K562 (cell line): Measurements from ENCODE around the gene EPHX1. TPM values are rescaled to one million over a fixed set of nuclear protein-coding genes. Genes with fewer than 3 reads are reported as not detected.
A peak's percentile ranks its signal among the peaks of the same experiment; 100 is the strongest.

ENCODE experiments used
- ARID2 ChIP-seq: fragments of 450-650 bp; IDR thresholded peaks from 2 replicates; pipeline ENCODE4 v1.6.1; 2017; ENCODE audit warnings: antibody characterized with exemption, mild to moderate bottlenecking
- CGGBP1 ChIP-seq: fragments of 250-450 bp; sonication (Bioruptor Pico); IDR thresholded peaks from 2 replicates; pipeline ENCODE4 v1.9.0; 2021; ENCODE audit warnings: mild to moderate bottlenecking
- CREM ChIP-seq: IDR thresholded peaks from 2 replicates; pipeline ENCODE4 v1.6.1; 2014; ENCODE audit warnings: antibody characterized with exemption, low read depth
- ETV6 ChIP-seq, 3 experiments: fragments of 150-350 bp in 1 of 3; sonication (generic) in 1 of 3; formaldehyde crosslinking in 1 of 3; IDR thresholded peaks; 2 replicates each; pipeline versions ENCODE4 v1.6.1 to v1.8.0; 2014 to 2022; ENCODE audit warnings: borderline replicate concordance in 2 of 3, low read depth in 2 of 3, antibody characterized with exemption in 1 of 3, low read length in 1 of 3, mild to moderate bottlenecking in 1 of 3, missing genetic modification reagents in 1 of 3
- HDAC1 ChIP-seq, 2 experiments: fragments of 450-650 bp; IDR thresholded peaks; 2 replicates each; pipeline ENCODE4 v1.6.1; 2016 to 2017; ENCODE audit warnings: inconsistent platforms in 1 of 2, mild to moderate bottlenecking in 1 of 2, moderate library complexity in 1 of 2
- HINFP ChIP-seq: fragments of 450-650 bp; conservative IDR thresholded peaks from 2 replicates; pipeline ENCODE4 v1.6.1; 2016; ENCODE audit warnings: missing genetic modification characterization, low read depth, mild to moderate bottlenecking, control low read depth, missing compliant biosample characterization
- HNRNPLL ChIP-seq: fragments of 200-400 bp; formaldehyde crosslinking; IDR thresholded peaks from 2 replicates; pipeline ENCODE4 v1.6.1; 2017; ENCODE audit warnings: low read length, low read depth, mild to moderate bottlenecking; ENCODE audit not compliant: poor library complexity, severe bottlenecking
- LEF1 ChIP-seq: fragments of 450-650 bp; IDR thresholded peaks from 2 replicates; pipeline ENCODE4 v1.6.1; 2016; ENCODE audit warnings: mild to moderate bottlenecking
- NFIX ChIP-seq: fragments of 250-450 bp; sonication (Bioruptor Pico); IDR thresholded peaks from 2 replicates; pipeline ENCODE4 v1.4.0; 2020; ENCODE audit warnings: low read depth, mild to moderate bottlenecking, moderate library complexity
- PCBP2 ChIP-seq: fragments of 200-400 bp; formaldehyde crosslinking; IDR thresholded peaks from 2 replicates; pipeline ENCODE4 v1.6.1; 2018; ENCODE audit warnings: low read length, low read depth, mild to moderate bottlenecking, moderate library complexity; ENCODE audit not compliant: poor library complexity, severe bottlenecking
- PHB2 ChIP-seq: fragments of 450-650 bp; IDR thresholded peaks from 2 replicates; pipeline ENCODE4 v1.6.1; 2017; ENCODE audit warnings: low read depth
- RBM25 ChIP-seq: fragments of 200-400 bp; formaldehyde crosslinking; IDR thresholded peaks from 2 replicates; pipeline ENCODE4 v1.6.1; 2018; ENCODE audit warnings: low read length, low read depth, moderate library complexity; ENCODE audit not compliant: severe bottlenecking
- SMAD1 ChIP-seq: fragments of 150-350 bp; IDR thresholded peaks from 2 replicates; pipeline ENCODE4 v1.6.1; 2014; ENCODE audit warnings: low read length, low read depth; ENCODE audit not compliant: partially characterized antibody
- TGIF2 ChIP-seq: sonication (generic); formaldehyde crosslinking; IDR thresholded peaks from 2 replicates; pipeline ENCODE4 v1.8.1; 2022; ENCODE audit warnings: mild to moderate bottlenecking, missing genetic modification reagents, moderate library complexity
- TRIM28 ChIP-seq: fragments of 450-650 bp; IDR thresholded peaks from 2 replicates; pipeline ENCODE4 v1.6.1; 2017
- polyA plus RNA-seq, 8 experiments: library from polyadenylated mRNA; depleted of rRNA in 4 of 8; stranded (reverse) in 5 of 8; unstranded in 3 of 8; fragments of >200 nt; fragmentation: Nextera tagmentation in 2 of 8; fragmentation: Illumina TruSeq in 1 of 8; extraction: Ambion mirVana in 2 of 8; extraction: Trizol in 1 of 8; gene quantifications; 2 replicates each; pipeline versions ENCODE4 v1.2.1 to v1.2.3, GENCODE V29; 2011 to 2014; ENCODE audit warnings: inconsistent platforms in 1 of 8, missing spikeins in 1 of 8
- total RNA-seq, 7 experiments: library from RNA; depleted of rRNA in 6 of 7; stranded (reverse); fragments of >200 nt in 6 of 7; fragmentation: Illumina TruSeq in 2 of 7; extraction: Trizol in 2 of 7; gene quantifications; 2 replicates each; pipeline versions ENCODE4 v1.2.1 to v1.2.3, GENCODE V29; 2011 to 2021; ENCODE audit warnings: low replicate concordance in 1 of 7
- TF ChIP-seq, protein P1 (sequence below), 2 experiments: fragments of 450-650 bp in 1 of 2; sonication (generic) in 1 of 2; formaldehyde crosslinking in 1 of 2; IDR thresholded peaks; 2 replicates each; pipeline versions ENCODE4 v1.7.1 to v1.9.0; 2016 to 2022; ENCODE audit warnings: inconsistent platforms in 1 of 2, mild to moderate bottlenecking in 1 of 2, missing genetic modification reagents in 1 of 2

EPHX1 gene
- total and polyA plus RNA-seq, 9 of the 15 experiments (the other 6 are each of a cell fraction or from before 2014, with no cell fraction given) = 0.21 to 27.0 (median 6.7) TPM

GRCh38 chr1:225777583-225778336 is 32.2 kb upstream of the EPHX1 start, which contains the start of gene SRP9 (continued):
- TF ChIP-seq, protein P1, sequence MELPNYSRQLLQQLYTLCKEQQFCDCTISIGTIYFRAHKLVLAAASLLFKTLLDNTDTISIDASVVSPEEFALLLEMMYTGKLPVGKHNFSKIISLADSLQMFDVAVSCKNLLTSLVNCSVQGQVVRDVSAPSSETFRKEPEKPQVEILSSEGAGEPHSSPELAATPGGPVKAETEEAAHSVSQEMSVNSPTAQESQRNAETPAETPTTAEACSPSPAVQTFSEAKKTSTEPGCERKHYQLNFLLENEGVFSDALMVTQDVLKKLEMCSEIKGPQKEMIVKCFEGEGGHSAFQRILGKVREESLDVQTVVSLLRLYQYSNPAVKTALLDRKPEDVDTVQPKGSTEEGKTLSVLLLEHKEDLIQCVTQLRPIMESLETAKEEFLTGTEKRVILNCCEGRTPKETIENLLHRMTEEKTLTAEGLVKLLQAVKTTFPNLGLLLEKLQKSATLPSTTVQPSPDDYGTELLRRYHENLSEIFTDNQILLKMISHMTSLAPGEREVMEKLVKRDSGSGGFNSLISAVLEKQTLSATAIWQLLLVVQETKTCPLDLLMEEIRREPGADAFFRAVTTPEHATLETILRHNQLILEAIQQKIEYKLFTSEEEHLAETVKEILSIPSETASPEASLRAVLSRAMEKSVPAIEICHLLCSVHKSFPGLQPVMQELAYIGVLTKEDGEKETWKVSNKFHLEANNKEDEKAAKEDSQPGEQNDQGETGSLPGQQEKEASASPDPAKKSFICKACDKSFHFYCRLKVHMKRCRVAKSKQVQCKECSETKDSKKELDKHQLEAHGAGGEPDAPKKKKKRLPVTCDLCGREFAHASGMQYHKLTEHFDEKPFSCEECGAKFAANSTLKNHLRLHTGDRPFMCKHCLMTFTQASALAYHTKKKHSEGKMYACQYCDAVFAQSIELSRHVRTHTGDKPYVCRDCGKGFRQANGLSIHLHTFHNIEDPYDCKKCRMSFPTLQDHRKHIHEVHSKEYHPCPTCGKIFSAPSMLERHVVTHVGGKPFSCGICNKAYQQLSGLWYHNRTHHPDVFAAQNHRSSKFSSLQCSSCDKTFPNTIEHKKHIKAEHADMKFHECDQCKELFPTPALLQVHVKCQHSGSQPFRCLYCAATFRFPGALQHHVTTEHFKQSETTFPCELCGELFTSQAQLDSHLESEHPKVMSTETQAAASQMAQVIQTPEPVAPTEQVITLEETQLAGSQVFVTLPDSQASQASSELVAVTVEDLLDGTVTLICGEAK (IDR thresholded peaks at IDR 0.05) = no peak
- TF ChIP-seq, protein P1 (CRISPR knock-in tag; IDR thresholded peaks at IDR 0.05) = no peak
- no peak for TF ChIP-seq NFIX
- no peak for TF ChIP-seq ETV6 (IDR thresholded peaks at IDR 0.05; ENCODE audit: borderline replicate concordance in 1 of 2, low read depth in 2 of 2, low read length in 1 of 2)
- 0 out of 2 replicates have a peak, but pooled peaks have one; percentile 34 for TF ChIP-seq ETV6 (CRISPR knock-in tag; IDR thresholded peaks at IDR 0.05; ENCODE audit: borderline replicate concordance)
- TF ChIP-seq HDAC1 (IDR thresholded peaks at IDR 0.05) = peak in 1 of 2 experiments; percentile 80; a peak in 2 of 4 replicates
- TF ChIP-seq LEF1 = peak; percentile 21; the same call in 1 of the 2 replicates
- TF ChIP-seq TRIM28 = 0 out of 2 replicates have a peak, but pooled peaks have one; percentile 12
- TF ChIP-seq SMAD1 = peak; percentile 50
- TF ChIP-seq ARID2 = no peak
- TF ChIP-seq HNRNPLL = peak; percentile 52
- peak; percentile 89 for TF ChIP-seq CREM
- TF ChIP-seq CGGBP1 (CRISPR knock-in tag) = peak; percentile 43; the same call in 1 of the 2 replicates
- TF ChIP-seq PHB2 = no peak
- TF ChIP-seq HINFP (tag) = no peak
- no peak for TF ChIP-seq TGIF2 (CRISPR knock-in tag)
- no peak for TF ChIP-seq PCBP2
- TF ChIP-seq RBM25 = peak; percentile 94
